Measurements from ENCODE around the gene HPS6.

The HPS6 gene

GRCh38 chr10:102069071-102069470, 3.9 kb downstream of the HPS6 start:
- ATAC-seq (no peak), DNase-seq (no peak)

GRCh38 chr10:102072673-102073527, 7.8 kb downstream of the HPS6 start:
- DNase-seq, result peak; percentile 83
- peak; percentile 85 for ATAC-seq

- DNase-seq (no peak), ATAC-seq (no peak)
Measured at GRCh38 chr10:102083541-102083940, 18.4 kb downstream of the HPS6 start.

GRCh38 chr10:102085336-102085735, 20.2 kb downstream of the HPS6 start:
- ATAC-seq (no peak), DNase-seq (no peak)

- no peak for DNase-seq
- ATAC-seq, result no peak
Measured at GRCh38 chr10:102086196-102086595, 21.0 kb downstream of the HPS6 start.

GRCh38 chr10:102090772-102091171, 25.6 kb downstream of the HPS6 start:
- DNase-seq, result no peak
- no peak for ATAC-seq

- ATAC-seq (no peak), DNase-seq (no peak)
Measured at GRCh38 chr10:102096449-102096848, 31.3 kb downstream of the HPS6 start.

- no peak for DNase-seq
- no peak for ATAC-seq
Measured at GRCh38 chr10:102101152-102101551, 36.0 kb downstream of the HPS6 start.

- DNase-seq, result no peak
- no peak for ATAC-seq
Measured at GRCh38 chr10:102102421-102102820, 37.3 kb downstream of the HPS6 start.

GRCh38 chr10:102106998-102107397, 41.8 kb downstream of the HPS6 start:
- ATAC-seq (no peak), DNase-seq (no peak)

GRCh38 chr10:102109166-102110116, 44.3 kb downstream of the HPS6 start:
- ATAC-seq, result no peak

GRCh38 chr10:102111276-102111675, 46.1 kb downstream of the HPS6 start:
- ATAC-seq, result no peak

More at GRCh38 chr10:102109166-102110116, 44.3 kb downstream of the HPS6 start:
- DNase-seq, result no peak

GRCh38 chr10:102112210-102112817, 47.2 kb downstream of the HPS6 start:
- DNase-seq, result no peak
- no peak for ATAC-seq

More at GRCh38 chr10:102111276-102111675, 46.1 kb downstream of the HPS6 start:
- no peak for DNase-seq

GRCh38 chr10:102113261-102113955, 48.3 kb downstream of the HPS6 start:
- DNase-seq (peak; percentile 27), ATAC-seq (no peak)

GRCh38 chr10:102113956-102114857, 49.1 kb downstream of the HPS6 start:
- DNase-seq (peak; percentile 36), ATAC-seq (no peak)

GRCh38 chr10:102114861-102115618, 49.9 kb downstream of the HPS6 start:
- ATAC-seq, result peak; percentile 71
- peak; percentile 93 for DNase-seq

- ATAC-seq, result no peak
- no peak for DNase-seq
Measured at GRCh38 chr10:102115775-102116174, 50.6 kb downstream of the HPS6 start.

- ATAC-seq (no peak), DNase-seq (no peak)
Measured at GRCh38 chr10:102116656-102117055, 51.5 kb downstream of the HPS6 start.

Data from stimulated activated naive CD8-positive, alpha-beta T cell treated with anti-CD3 and anti-CD28 coated beads, Interleukin-15, Interleukin-2, amounts not matched to agents 100 U/mL and 50 U/mL, for 24 hours (primary cell).